ENCODE measurements around the gene GGNBP2.
A peak's percentile ranks its signal among the peaks of the same experiment; 100 is the strongest.

The GGNBP2 gene

DNA sequence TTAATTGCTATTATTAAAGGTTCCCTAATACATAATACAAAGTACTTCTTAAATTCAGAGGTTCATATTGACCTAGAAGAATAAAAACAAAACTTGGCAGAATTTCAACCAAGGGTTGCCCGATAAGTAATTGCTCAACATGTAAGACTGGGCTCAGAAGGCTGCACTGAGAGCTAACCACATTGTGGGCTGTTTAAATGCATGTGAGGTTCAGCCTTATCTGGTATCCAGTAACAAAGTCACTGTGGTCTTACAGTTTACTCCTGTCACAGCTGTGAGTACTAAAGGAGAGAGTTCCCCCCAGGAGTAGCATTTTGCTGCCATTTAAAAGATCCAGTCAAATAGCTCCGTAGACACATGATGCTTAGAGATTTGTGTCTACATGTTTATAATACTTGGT lies 45.4 kb downstream of the GGNBP2 start:
- H3K4me3 ChIP-seq (ENCODE audit: low read depth, low read length), result no peak overlapping the region
- no peak for TF ChIP-seq CTCF (IDR thresholded peaks at IDR 0.05; ENCODE audit: insufficient read depth, low read length, missing control alignments)
- no peak for DNase-seq (ENCODE audit: low read depth, low spot score)
- ChIA-PET CTCF (interaction anchor here (1.2 kb wide), 1 partner anchor 11 kb away, joined by 4 read pairs; the partner anchor contains the start of gene MRM1), POLR2A (no interaction called here)

- CTCF ChIA-PET, result interaction anchor here (1.7 to 5.5 kb wide), 2 partner anchors 12 to 21 kb away, joined by 4 to 34 read pairs; no protein-coding TSS in a partner anchor
- DNase-seq (ENCODE audit: low read depth, low spot score), result no peak
- POLR2A ChIA-PET, result interaction anchor here (0.6 to 2.7 kb wide), 4 partner anchors 10 to 63 kb away, joined by 3 to 23 read pairs (median 3); partner anchors contain the start of gene MRM1
- TF ChIP-seq CTCF (IDR thresholded peaks at IDR 0.05; ENCODE audit: insufficient read depth, low read length, missing control alignments), result no peak
- H3K4me3 ChIP-seq (ENCODE audit: low read depth, low read length), result peak within 1 kb of the TSS; percentile 68
These were observed 47.0 kb downstream of the GGNBP2 start, which contains the start of gene DHRS11 for GRCh38 chr17:36591434-36592315. Gene DHRS11 (plus strand): TSS chr17:36591879. CDS start chr17:36592010, 131 bp downstream.

DNA sequence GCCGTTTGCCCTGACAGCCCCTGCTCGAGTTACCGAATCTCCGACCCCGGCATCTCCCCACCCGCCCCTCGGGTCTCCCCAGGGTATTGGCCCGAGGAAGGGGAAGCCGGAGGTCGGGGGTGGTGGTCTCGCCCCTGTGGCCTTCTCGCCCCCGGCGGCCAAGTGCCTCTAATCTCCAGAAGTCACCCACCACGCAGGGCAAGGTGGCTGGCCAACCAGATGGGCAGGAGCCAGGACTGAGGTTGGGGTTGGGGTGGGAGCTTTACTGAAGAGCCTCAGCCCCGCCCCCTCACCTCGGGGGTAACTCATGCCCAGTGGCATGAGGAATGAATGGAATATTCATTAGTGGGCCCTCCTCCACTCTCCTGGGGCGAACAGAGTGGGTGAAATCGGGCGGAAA lies 47.6 kb downstream of the GGNBP2 start:
- H3K4me3 ChIP-seq (ENCODE audit: low read depth, low read length), result peak overlapping the region; percentile 68
- POLR2A ChIA-PET, result interaction anchor here (0.6 to 2.7 kb wide), 2 partner anchors 10 to 63 kb away, joined by 3 to 23 read pairs; partner anchors contain the start of gene MRM1
- no peak for DNase-seq (ENCODE audit: low read depth, low spot score)
- CTCF ChIA-PET, result interaction anchor here (1.7 to 5.5 kb wide), 2 partner anchors 11 to 20 kb away, joined by 4 to 34 read pairs; no protein-coding TSS in a partner anchor
- TF ChIP-seq CTCF (IDR thresholded peaks at IDR 0.05; ENCODE audit: insufficient read depth, low read length, missing control alignments), result no peak

- no peak for TF ChIP-seq CTCF (IDR thresholded peaks at IDR 0.05; ENCODE audit: insufficient read depth, low read length, missing control alignments)
- H3K4me3 ChIP-seq (ENCODE audit: low read depth, low read length), result peak overlapping the region; percentile 68
- CTCF ChIA-PET, result interaction anchor here (1.0 to 5.5 kb wide), 4 partner anchors 10 to 28 kb away, joined by 3 to 34 read pairs (median 4); no protein-coding TSS in a partner anchor
- POLR2A ChIA-PET, result interaction anchor here (0.6 to 2.7 kb wide), 2 partner anchors 9 to 64 kb away, joined by 3 to 23 read pairs; partner anchors contain the start of gene MRM1
- DNase-seq (ENCODE audit: low read depth, low spot score), result no peak
These were observed 48.1 kb downstream of the GGNBP2 start for GRCh38 chr17:36592716-36593321.

DNA sequence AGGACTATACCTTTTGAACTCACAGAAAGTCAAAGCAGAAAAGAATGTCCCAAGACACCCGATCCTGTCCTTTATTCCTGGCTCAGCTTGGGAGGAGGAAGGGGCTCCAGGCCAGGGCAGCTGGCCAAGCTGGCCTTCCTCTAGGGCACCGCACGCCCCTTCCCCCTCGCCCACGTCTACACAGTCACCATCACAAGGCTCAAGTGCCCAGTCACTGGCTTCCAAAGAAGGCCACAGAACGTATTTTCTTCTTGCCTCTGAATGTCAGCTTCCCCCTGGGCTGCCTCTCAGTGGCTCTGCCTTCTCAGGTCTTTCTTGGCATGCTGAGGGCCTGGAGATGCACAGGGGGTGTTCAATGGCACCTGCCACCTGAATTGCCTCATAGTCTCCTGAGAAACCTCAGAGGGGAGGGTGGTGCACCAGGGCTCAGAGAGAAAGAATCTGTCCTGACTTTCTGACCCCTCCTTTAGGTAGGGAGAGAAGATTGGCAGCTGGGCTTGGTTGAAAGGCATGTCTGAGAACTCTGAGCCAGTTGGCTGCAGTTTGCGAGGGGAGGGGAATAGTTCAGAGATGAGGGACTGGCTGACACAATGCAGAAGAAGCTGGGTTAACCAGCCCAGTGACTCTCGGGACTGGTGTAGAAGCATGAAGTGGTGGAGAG lies 49.1 kb downstream of the GGNBP2 start:
- no peak for DNase-seq (ENCODE audit: low read depth, low spot score)
- POLR2A ChIA-PET, result no interaction called here
- H3K4me3 ChIP-seq (ENCODE audit: low read depth, low read length), result no peak overlapping the region
- no peak for TF ChIP-seq CTCF (IDR thresholded peaks at IDR 0.05; ENCODE audit: insufficient read depth, low read length, missing control alignments)
- CTCF ChIA-PET, result interaction anchor here (1.0 to 5.5 kb wide), 4 partner anchors 10 to 29 kb away, joined by 3 to 34 read pairs (median 4); no protein-coding TSS in a partner anchor

Measured in AG04449 (cell line).